ENCODE data around the gene TIMP4.

DNA sequence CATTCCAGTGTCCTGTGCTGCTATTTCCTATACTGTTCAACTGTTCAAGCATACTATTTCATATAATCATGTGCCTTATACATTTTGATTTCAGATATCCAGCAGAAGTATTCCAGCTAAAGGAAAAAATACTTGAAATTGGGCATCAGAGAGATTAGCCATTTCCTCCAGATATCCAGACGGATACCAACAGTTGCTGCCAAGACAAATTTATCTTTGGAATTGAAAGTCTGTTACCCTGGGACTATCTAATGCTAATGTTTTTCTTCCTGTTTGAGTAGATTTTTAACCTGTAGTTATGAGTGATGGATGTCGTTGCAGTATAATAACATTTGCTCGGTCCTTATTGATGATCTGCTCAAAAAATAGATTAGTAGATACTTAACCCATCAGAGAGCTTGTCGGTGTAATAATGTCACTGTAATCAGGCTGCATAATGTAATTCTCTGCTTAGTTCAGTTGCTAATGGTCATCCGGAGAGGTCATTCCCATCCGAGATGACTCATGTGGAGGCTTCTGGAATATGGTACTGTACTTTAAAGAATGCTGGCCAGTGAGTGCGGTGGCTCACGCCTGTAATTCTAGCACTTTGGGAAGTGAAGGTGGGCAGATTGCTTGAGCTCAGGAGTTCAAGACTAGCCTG, 51.5 kb downstream of the TIMP4 start:
- TF ChIP-seq ZBTB7A (IDR thresholded peaks at IDR 0.05; ENCODE audit: low read depth), result no peak
- no peak for TF ChIP-seq EP300 (IDR thresholded peaks at IDR 0.05; ENCODE audit: borderline replicate concordance)
- no peak for TF ChIP-seq CEBPB (IDR thresholded peaks at IDR 0.05)
- TF ChIP-seq, protein P1, sequence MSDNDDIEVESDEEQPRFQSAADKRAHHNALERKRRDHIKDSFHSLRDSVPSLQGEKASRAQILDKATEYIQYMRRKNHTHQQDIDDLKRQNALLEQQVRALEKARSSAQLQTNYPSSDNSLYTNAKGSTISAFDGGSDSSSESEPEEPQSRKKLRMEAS (IDR thresholded peaks at IDR 0.05), result no peak
- TF ChIP-seq TAF1 (IDR thresholded peaks at IDR 0.05; ENCODE audit: low read depth), result no peak
- TF ChIP-seq, protein P2, sequence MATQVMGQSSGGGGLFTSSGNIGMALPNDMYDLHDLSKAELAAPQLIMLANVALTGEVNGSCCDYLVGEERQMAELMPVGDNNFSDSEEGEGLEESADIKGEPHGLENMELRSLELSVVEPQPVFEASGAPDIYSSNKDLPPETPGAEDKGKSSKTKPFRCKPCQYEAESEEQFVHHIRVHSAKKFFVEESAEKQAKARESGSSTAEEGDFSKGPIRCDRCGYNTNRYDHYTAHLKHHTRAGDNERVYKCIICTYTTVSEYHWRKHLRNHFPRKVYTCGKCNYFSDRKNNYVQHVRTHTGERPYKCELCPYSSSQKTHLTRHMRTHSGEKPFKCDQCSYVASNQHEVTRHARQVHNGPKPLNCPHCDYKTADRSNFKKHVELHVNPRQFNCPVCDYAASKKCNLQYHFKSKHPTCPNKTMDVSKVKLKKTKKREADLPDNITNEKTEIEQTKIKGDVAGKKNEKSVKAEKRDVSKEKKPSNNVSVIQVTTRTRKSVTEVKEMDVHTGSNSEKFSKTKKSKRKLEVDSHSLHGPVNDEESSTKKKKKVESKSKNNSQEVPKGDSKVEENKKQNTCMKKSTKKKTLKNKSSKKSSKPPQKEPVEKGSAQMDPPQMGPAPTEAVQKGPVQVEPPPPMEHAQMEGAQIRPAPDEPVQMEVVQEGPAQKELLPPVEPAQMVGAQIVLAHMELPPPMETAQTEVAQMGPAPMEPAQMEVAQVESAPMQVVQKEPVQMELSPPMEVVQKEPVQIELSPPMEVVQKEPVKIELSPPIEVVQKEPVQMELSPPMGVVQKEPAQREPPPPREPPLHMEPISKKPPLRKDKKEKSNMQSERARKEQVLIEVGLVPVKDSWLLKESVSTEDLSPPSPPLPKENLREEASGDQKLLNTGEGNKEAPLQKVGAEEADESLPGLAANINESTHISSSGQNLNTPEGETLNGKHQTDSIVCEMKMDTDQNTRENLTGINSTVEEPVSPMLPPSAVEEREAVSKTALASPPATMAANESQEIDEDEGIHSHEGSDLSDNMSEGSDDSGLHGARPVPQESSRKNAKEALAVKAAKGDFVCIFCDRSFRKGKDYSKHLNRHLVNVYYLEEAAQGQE (IDR thresholded peaks at IDR 0.05; ENCODE audit: low read depth), result no peak
- TF ChIP-seq TEAD4 (IDR thresholded peaks at IDR 0.05), result no peak
- no peak for TF ChIP-seq CREB1 (IDR thresholded peaks at IDR 0.05; ENCODE audit: low read depth)
- no peak for TF ChIP-seq RAD21 (IDR thresholded peaks at IDR 0.05; ENCODE audit: low read depth)
- TF ChIP-seq FOXM1 (IDR thresholded peaks at IDR 0.05; ENCODE audit: borderline replicate concordance, low read depth), result no peak
- TF ChIP-seq YY1 (IDR thresholded peaks at IDR 0.05; ENCODE audit: low read depth), result no peak
- TF ChIP-seq NFIC (IDR thresholded peaks at IDR 0.05), result no peak
- TF ChIP-seq EGR1 (IDR thresholded peaks at IDR 0.05), result no peak

Measured in Ishikawa (cell line).